ENCODE measurements around the gene SRSF10.
A peak's percentile ranks its signal among the peaks of the same experiment; 100 is the strongest.
"Not testable (repeated sequence)": the region's sequence is repeated elsewhere in the genome, so short reads cannot be mapped to it uniquely, and the experiment has no call there.

SRSF10 gene

GRCh38 chr1:23958810-23959460 lies 21.2 kb downstream of the SRSF10 start:
- CTCF ChIA-PET = interaction anchor here (0.6 to 0.7 kb wide), 2 partner anchors 23 to 69 kb away, joined by 3 read pairs; no protein-coding TSS in a partner anchor
- H3K27ac Mint-ChIP-seq = peak overlapping the region; percentile 100
- H3K36me3 Mint-ChIP-seq = peaks cover 38% of the 10 kb centered on the region
- DNase-seq = peak; percentile 96
- no peaks in the 10 kb centered on the region for H3K9me3 Mint-ChIP-seq
- peaks cover 72% of the 10 kb centered on the region for H3K4me1 Mint-ChIP-seq
- peak overlapping the region; percentile 96 for H3K4me3 Mint-ChIP-seq
- H3K27me3 Mint-ChIP-seq = no peaks in the 10 kb centered on the region

- H3K27me3 Mint-ChIP-seq, CTCF ChIA-PET, DNase-seq, H3K9me3 Mint-ChIP-seq: not testable (repeated sequence)
- Mint-ChIP-seq H3K4me1 (peaks cover 66% of the 10 kb centered on the region), H3K27ac (peak overlapping the region; percentile 100), H3K4me3 (peak overlapping the region; percentile 96), H3K36me3 (peaks cover 32% of the 10 kb centered on the region)
Observed at GRCh38 chr1:23958040-23958809, 21.9 kb downstream of the SRSF10 start.

GRCh38 chr1:23957096-23957495 lies 23.0 kb downstream of the SRSF10 start:
- CTCF ChIA-PET = interaction anchor here (1.7 kb wide), 1 partner anchor 193 kb away, joined by 3 read pairs; no protein-coding TSS in a partner anchor
- peak overlapping the region; percentile 100 for H3K27ac Mint-ChIP-seq

GRCh38 chr1:23953020-23953419 lies 27.1 kb downstream of the SRSF10 start:
- peaks cover 38% of the 10 kb centered on the region for H3K4me1 Mint-ChIP-seq
- no peak overlapping the region for H3K27ac Mint-ChIP-seq
- CTCF ChIA-PET = interaction anchor here (0.6 kb wide), 1 partner anchor 14 kb away, joined by 4 read pairs; no protein-coding TSS in a partner anchor
- no peak overlapping the region for H3K4me3 Mint-ChIP-seq
- peaks cover 4% of the 10 kb centered on the region for H3K27me3 Mint-ChIP-seq
- no peaks in the 10 kb centered on the region for H3K36me3 Mint-ChIP-seq
- H3K9me3 Mint-ChIP-seq = no peaks in the 10 kb centered on the region
- DNase-seq = no peak

More at GRCh38 chr1:23957096-23957495, 23.0 kb downstream of the SRSF10 start:
- Mint-ChIP-seq H3K27me3 (no peaks in the 10 kb centered on the region), H3K4me3 (peak overlapping the region; percentile 43), H3K4me1 (peaks cover 59% of the 10 kb centered on the region), H3K36me3 (peaks cover 25% of the 10 kb centered on the region), H3K9me3 (no peaks in the 10 kb centered on the region)
- no peak for DNase-seq

- CTCF ChIA-PET = no interaction called here
- H3K9me3 Mint-ChIP-seq = peaks cover 7% of the 10 kb centered on the region
Observed at GRCh38 chr1:23947366-23947765, 32.8 kb downstream of the SRSF10 start.

GRCh38 chr1:23936481-23937176 lies 43.5 kb downstream of the SRSF10 start:
- CTCF ChIA-PET = no interaction called here
- DNase-seq = no peak
- H3K27ac Mint-ChIP-seq = no peak overlapping the region
- H3K9me3 Mint-ChIP-seq = no peaks in the 10 kb centered on the region
- peaks cover 10% of the 10 kb centered on the region for H3K27me3 Mint-ChIP-seq
- H3K36me3 Mint-ChIP-seq = no peaks in the 10 kb centered on the region
- H3K4me1 Mint-ChIP-seq = no peaks in the 10 kb centered on the region
- H3K4me3 Mint-ChIP-seq = no peak overlapping the region

More at GRCh38 chr1:23947366-23947765, 32.8 kb downstream of the SRSF10 start:
- peaks cover 4% of the 10 kb centered on the region for H3K36me3 Mint-ChIP-seq
- no peak overlapping the region for H3K4me3 Mint-ChIP-seq
- no peak for DNase-seq
- H3K4me1 Mint-ChIP-seq = peaks cover 3% of the 10 kb centered on the region
- H3K27me3 Mint-ChIP-seq = peaks cover 21% of the 10 kb centered on the region
- H3K27ac Mint-ChIP-seq = no peak overlapping the region

GRCh38 chr1:23931491-23931880 lies 48.6 kb downstream of the SRSF10 start:
- H3K27me3 Mint-ChIP-seq = peaks cover 17% of the 10 kb centered on the region
- H3K36me3 Mint-ChIP-seq = no peaks in the 10 kb centered on the region
- H3K27ac Mint-ChIP-seq = no peak overlapping the region
- DNase-seq = no peak
- H3K9me3 Mint-ChIP-seq = no peaks in the 10 kb centered on the region
- CTCF ChIA-PET = interaction anchor here (0.6 to 1.2 kb wide), 3 partner anchors 15 to 283 kb away, joined by 3 to 4 read pairs (median 3); no protein-coding TSS in a partner anchor
- no peak overlapping the region for H3K4me3 Mint-ChIP-seq
- no peaks in the 10 kb centered on the region for H3K4me1 Mint-ChIP-seq

- DNase-seq = no peak
- H3K36me3 Mint-ChIP-seq = no peaks in the 10 kb centered on the region
- H3K4me3 Mint-ChIP-seq = no peak overlapping the region
- no peak overlapping the region for H3K27ac Mint-ChIP-seq
- H3K4me1 Mint-ChIP-seq = no peaks in the 10 kb centered on the region
- no peaks in the 10 kb centered on the region for H3K9me3 Mint-ChIP-seq
- H3K27me3 Mint-ChIP-seq = peaks cover 17% of the 10 kb centered on the region
- CTCF ChIA-PET = interaction anchor here (0.9 to 1.2 kb wide), 2 partner anchors 14 to 121 kb away, joined by 3 to 4 read pairs; no protein-coding TSS in a partner anchor
Observed at GRCh38 chr1:23930861-23931490, 49.2 kb downstream of the SRSF10 start.

- Mint-ChIP-seq H3K36me3 (no peaks in the 10 kb centered on the region), H3K9me3 (no peaks in the 10 kb centered on the region), H3K27me3 (peaks cover 17% of the 10 kb centered on the region), H3K27ac (no peak overlapping the region), H3K4me1 (no peaks in the 10 kb centered on the region), H3K4me3 (no peak overlapping the region)
- CTCF ChIA-PET = interaction anchor here (1.5 kb wide), 1 partner anchor 119 kb away, joined by 4 read pairs; no protein-coding TSS in a partner anchor
- no peak for DNase-seq
Observed at GRCh38 chr1:23930270-23930669, 49.9 kb downstream of the SRSF10 start.

GRCh38 chr1:23928789-23929188 lies 51.3 kb downstream of the SRSF10 start:
- Mint-ChIP-seq H3K27me3 (peaks cover 22% of the 10 kb centered on the region), H3K27ac (no peak overlapping the region), H3K4me1 (no peaks in the 10 kb centered on the region), H3K9me3 (no peaks in the 10 kb centered on the region), H3K4me3 (no peak overlapping the region), H3K36me3 (no peaks in the 10 kb centered on the region)
- DNase-seq = no peak
- CTCF ChIA-PET = interaction anchor here (0.8 to 1.3 kb wide), 2 partner anchors 16 to 157 kb away, joined by 3 to 4 read pairs; no protein-coding TSS in a partner anchor

- Mint-ChIP-seq H3K27ac (no peak overlapping the region), H3K4me3 (no peak overlapping the region), H3K27me3 (peaks cover 27% of the 10 kb centered on the region), H3K4me1 (no peaks in the 10 kb centered on the region), H3K9me3 (no peaks in the 10 kb centered on the region), H3K36me3 (no peaks in the 10 kb centered on the region)
- no peak for DNase-seq
- CTCF ChIA-PET = no interaction called here
Observed at GRCh38 chr1:23927097-23927496, 53.0 kb downstream of the SRSF10 start.

- H3K4me1 Mint-ChIP-seq = no peaks in the 10 kb centered on the region
- no peaks in the 10 kb centered on the region for H3K36me3 Mint-ChIP-seq
- DNase-seq = no peak
- CTCF ChIA-PET = no interaction called here
- no peaks in the 10 kb centered on the region for H3K9me3 Mint-ChIP-seq
- no peak overlapping the region for H3K27ac Mint-ChIP-seq
- no peak overlapping the region for H3K4me3 Mint-ChIP-seq
- peaks cover 27% of the 10 kb centered on the region for H3K27me3 Mint-ChIP-seq
Observed at GRCh38 chr1:23925279-23925678, 54.8 kb downstream of the SRSF10 start.

- no peak overlapping the region for H3K4me3 Mint-ChIP-seq
- CTCF ChIA-PET = no interaction called here
- peaks cover 26% of the 10 kb centered on the region for H3K27me3 Mint-ChIP-seq
- peaks cover 3% of the 10 kb centered on the region for H3K4me1 Mint-ChIP-seq
- H3K36me3 Mint-ChIP-seq = no peaks in the 10 kb centered on the region
- DNase-seq = no peak
- H3K27ac Mint-ChIP-seq = no peak overlapping the region
- H3K9me3 Mint-ChIP-seq = no peaks in the 10 kb centered on the region
Observed at GRCh38 chr1:23924601-23925000, 55.5 kb downstream of the SRSF10 start.
